GM04503 (cell line): ENCODE results near the gene BEND5.

ENCODE experiments used
- DNase-seq: peaks from one replicate; pipeline ENCODE4 v3.0.0-alpha.2; 2012; ENCODE audit warnings: low read depth

The BEND5 gene

DNA sequence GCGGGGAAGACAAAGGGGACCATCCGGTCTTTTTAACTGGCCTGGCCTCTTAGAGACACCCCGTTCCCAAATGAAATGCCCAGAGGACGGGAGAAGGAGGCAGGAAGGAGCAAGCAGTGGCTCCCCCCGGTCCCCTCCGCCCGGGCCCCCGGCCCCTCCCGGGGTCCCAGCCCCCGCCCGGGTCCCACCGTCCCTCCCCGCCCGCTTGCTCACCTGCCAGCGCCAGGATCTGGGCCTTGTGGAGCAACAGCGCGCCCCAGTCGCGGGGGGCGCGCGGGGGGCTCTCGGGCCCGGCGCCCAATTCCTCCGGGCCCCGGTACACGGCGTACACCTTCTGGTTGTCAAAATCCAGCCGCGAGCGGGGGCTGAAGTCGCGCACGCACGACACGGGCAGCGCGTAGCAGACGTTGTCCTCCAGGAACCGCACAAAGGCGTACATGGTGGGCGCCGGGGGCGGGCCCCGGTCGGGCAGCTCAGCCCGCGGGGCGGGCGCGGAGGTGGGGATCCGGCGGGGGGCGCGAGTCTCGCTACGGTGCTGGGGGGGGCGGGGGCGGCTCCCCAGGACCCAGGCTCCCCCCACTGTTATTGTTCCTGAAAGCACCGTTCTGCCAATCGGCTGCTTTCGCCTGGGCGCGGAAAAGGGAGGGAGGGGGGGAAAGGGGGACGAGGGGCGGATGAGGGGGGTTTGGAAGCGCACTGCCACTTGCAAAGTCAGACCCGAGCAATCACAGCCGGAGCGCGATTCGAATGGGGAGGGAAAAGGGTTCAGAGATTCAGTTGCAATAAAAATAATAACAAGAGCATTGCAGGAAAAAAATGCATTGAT, at the start of gene BEND5:
Gene BEND5 (minus strand): TSS at position 499 of the 826 bp plus-strand sequence. CDS start 60 bp downstream, at position 439.
- no peak for DNase-seq

DNA sequence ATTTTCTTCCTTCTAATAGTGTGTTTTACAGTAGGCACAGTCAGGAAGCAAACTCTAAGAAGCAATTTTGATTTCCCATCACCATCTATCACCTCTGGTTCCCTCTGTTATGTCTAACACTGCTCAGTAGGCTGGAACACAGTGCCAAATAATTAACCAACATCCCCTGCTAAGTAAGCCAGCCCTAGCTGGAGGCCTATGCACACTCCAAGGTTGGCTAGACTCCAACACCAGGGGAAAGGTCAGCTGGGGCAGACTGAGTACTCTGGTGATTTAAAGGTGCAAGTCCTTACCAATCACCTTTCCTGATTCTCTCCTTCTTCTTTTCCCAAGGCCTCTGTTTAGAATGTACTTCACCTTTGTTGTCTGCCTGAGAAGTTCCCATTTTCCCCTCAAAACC, 46.5 kb upstream of the BEND5 start:
- DNase-seq = no peak

- DNase-seq = no peak
These were observed 43.8 kb upstream of the BEND5 start for GRCh38 chr1:48820491-48820890.

DNA sequence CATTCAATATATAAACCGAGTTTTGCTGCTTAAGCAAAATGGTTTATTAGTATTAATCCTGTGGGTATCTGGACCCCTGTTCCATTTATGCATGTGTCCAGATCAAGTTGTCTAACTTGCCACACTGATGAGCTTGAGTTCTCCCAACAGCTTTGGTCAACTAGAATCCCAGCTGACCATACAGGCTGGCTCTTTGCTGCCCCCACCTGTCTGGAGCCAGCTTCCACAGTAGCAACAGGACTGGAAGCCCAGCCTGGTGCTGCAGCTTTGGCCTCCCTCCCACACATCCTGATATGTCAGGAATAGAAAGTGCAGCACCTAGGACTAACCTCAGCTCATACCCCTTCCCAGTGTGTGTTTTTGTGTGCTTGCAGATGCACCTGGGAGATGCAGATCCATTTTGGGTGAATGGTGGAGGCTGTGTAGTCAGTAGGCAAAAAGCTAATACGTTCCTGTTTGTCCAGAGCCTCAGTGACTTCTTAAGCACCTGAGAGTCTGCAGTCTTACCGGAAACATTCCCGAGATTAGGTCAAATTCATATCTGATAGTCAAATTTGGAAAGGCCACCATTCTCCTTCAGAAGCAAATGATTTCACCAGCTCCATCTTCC, 40.9 kb upstream of the BEND5 start:
- DNase-seq = peak; percentile 3

DNA sequence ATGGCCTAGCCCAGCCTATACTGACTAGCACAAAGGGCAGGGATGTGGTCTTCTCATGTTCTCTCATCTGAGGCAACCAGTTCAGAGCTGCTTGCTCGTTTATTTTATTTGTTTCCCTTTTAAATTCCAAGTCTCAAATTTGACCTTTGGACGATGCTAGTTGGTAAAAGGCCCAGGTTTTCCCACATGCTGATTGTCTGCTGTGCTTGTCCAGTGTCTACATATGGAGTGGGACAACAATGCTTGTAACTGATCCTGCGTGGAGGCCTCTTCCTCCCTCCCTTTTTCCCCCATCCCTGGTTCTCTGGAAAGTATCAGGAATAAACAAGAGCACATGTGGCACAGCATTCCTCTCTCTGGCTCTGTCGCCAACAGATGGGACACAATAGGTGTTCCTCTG, 34.0 kb upstream of the BEND5 start:
- no peak for DNase-seq

DNA sequence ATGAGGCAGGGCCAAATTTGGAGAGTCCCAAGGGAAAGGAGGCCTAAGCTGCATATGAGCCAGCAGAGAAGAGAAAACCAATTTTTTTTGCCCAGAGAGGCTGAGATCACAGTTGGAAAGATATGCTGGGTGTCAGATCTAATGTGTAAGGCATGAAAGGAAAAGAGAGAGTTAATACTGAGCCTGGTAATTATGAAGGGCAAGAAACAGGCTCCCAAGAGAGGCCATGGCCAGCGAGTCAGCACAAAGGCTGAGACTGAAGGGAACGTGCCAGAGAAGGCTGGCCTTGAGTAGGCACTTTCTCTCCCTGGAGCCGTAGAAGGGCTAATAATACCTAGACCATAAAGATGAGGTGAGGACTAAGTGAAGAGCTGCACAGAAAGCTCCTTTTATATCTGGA, 31.8 kb upstream of the BEND5 start:
- DNase-seq = no peak

GRCh38 chr1:48807554-48808260, 31.0 kb upstream of the BEND5 start:
- no peak for DNase-seq

GRCh38 chr1:48803474-48803873, 26.8 kb upstream of the BEND5 start:
- no peak for DNase-seq

- no peak for DNase-seq
These were observed 18.1 kb upstream of the BEND5 start for GRCh38 chr1:48794816-48795215.

DNA sequence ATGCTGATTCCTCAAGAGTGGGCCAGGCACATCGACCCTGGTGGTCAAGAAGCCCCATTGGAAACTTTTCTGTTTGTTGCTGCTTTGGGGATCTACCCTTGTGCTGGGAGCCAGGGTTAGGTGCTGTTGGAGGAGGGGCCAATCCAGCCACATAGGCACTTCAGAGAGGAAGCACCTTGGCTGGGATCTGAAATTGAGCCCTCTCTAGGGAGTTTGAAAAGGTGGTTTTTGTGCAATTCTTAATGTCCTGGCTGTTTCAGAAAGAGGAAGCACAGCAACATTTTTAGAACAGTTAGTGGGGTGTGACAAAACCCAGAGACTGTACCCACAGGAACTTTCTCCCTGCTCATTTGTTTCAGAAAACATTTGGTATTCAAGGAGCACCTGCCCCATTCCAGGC, 17.2 kb upstream of the BEND5 start:
- no peak for DNase-seq

DNA sequence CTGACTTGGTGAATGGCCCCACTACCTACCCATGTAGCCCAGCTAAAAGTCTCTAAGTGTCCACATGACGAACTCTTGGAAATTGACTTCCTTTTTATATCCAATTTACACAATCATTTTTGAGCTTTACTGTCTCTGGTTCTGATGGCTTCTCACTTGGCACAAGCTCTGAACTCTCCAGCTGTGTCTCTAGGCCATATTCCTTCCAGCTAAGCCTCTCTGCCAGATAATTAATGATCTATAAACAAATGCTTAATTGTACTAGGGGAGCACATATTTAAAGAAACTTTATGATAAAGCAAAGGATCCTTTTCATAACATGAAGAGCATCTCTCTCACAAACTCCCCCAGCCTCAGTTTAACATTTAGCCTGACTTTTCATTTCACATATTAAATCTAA, 16.3 kb upstream of the BEND5 start:
- no peak for DNase-seq

GRCh38 chr1:48790397-48790796, 13.7 kb upstream of the BEND5 start:
- no peak for DNase-seq

DNA sequence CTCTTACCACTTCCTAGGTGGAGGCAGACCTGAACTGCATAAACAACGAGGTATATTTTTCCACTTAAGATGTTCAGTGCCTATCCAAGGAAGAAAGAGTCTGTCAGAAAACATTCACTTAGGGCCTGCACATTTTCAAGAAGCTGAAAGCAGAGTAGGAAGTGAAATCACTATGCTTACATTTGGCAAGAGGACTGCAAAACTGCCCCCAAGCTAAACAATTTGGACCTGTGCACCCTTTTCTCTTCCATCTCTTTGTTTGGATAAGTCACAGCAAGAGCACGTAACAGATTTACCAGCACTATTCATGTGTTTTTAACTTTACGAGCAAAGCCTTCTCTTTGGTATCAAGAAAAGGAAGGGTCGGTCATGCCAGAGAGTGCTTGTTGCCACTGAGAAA, 13.2 kb upstream of the BEND5 start:
- DNase-seq = no peak

DNA sequence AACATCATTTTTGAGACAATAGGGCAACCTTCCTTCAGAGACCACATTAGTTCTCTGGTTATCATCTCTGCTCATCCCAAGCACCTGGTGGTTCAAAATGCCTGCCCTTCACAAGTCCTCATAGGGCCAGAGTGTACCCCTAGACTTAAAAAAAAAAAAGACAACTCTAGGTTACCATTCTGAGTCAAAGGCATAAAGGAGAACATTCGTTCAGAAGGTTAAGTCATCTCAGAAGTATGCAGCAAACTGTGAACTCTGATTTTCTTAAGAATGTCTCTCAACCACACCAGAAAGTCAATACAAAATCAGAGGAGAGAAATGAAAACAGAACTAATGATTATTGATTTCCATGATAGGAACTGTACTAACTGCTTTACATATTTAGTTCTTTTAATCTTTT, 9.2 kb upstream of the BEND5 start:
- DNase-seq = no peak

GRCh38 chr1:48784301-48784700, 7.6 kb upstream of the BEND5 start:
- no peak for DNase-seq

GRCh38 chr1:48777219-48777895, 666 bp upstream of the BEND5 start:
- DNase-seq = no peak

- DNase-seq = no peak
These were observed 779 bp downstream of the BEND5 start for GRCh38 chr1:48775831-48776392.

DNA sequence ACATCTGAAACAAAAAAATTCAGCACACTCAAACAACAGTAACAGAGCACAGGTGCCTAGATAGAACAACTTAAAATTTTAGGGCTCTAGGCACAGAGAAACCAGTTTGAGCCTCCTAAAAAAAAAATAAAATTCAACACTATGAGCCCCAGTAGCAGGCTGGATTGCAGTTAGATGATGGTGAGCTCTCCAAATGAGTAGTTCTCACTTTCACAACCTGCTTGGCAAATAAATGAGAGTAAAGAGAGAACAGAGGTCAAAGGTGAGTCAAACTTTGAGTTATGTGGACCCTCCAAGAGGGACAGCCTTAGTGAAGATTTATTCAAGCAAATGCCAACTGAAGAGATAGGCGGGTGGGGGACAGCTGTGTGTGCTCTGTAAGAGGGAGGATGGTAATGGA, 3.6 kb downstream of the BEND5 start:
- DNase-seq = no peak

DNA sequence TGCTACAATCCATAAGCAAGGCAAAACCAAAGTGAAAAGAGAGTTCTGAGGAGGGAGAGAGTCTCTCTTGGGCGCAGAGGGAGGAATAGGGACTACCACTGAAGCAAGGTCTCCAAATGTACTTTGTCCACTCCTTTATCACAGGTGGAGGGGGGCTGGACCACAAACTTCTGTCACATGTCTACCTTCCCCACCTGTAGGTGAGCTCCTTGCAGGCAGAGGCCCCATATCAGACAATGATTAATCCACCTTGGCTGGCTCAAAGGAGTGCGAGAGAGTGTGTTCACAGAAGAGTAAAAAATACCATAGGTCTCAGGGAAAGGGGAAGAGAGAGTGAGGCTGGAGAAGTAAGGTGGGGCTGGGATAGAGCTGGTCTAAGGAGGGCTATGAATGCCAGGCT, 4.5 kb downstream of the BEND5 start:
- DNase-seq = no peak

DNA sequence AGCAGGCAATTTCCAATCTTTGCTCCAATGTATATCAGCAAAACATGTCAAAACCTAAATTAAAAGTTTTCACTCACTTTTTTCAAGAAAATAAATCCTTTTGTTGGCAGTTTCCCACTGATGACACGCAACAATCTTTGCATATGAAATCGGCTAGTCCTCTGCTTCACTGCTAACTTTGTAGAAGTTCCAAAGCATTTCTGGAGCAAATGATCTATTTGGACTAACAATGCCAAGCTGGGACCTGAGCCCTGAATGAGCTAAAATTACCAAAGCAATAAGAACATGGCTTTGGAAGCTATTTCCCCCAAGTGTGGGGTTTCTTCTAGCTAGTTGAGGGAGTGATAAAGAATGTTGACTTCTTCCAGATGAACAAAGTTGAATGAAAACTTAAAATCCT, 5.1 kb downstream of the BEND5 start:
- DNase-seq = no peak

DNA sequence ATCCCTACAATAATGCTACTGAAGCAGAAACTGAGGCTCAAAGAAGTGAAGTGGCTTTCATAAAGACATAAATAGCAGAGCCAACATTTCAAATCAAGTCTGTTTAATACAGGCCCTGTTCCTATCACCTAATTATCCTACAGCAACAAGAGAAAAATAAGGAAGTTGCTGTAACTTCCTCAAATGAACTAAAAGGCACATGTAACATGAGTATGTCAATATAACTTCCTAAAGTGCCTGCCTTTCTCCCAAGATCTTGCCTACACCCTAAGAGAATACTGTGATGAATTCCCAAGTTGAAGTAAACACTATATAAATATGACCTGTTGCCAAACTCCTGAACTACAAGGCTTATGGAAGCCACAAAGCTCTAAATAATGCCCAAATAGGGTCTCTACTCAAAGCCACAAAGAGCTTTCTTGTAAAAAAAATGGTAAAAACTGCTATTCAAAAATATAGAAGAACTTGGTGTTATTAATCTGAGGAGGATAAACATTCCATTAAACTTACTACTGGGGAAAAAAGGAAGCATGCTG, 8.6 kb downstream of the BEND5 start:
- no peak for DNase-seq

DNA sequence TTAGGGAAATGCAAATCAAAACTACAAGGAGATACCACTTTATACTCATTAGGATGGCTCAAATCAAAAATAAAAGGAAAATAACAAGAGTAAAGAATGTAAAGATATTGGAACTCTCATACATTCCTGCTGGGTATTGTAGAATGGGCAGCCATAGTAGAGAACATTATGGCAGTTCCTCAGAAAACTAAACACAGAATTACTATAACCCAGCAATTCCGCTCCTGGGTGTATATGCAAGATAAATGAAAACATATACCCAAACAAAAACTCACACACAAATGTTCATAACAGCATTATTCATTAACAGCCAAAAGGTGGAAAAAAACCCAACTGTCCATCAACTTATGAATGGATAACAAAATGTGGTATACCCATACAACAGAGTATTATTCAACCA, 11.4 kb downstream of the BEND5 start:
- DNase-seq = no peak
